GM19351 (cell line): ENCODE measurements around the gene RASSF6.
"Not testable (repeated sequence)": the region's sequence is repeated elsewhere in the genome, so short reads cannot be mapped to it uniquely, and the experiment has no call there.

ENCODE experiments used
- ATAC-seq: cut with Tn5 transposase; IDR thresholded peaks from one replicate; pipeline ENCODE4 v1.9.1; 2021; ENCODE audit warnings: mild to moderate bottlenecking, moderate library complexity; ENCODE audit not compliant: unreplicated experiment

Gene RASSF6

GRCh38 chr4:73613130-73613529 lies 7.1 kb downstream of the RASSF6 start:
- no peak for ATAC-seq

GRCh38 chr4:73612032-73612431 lies 8.2 kb downstream of the RASSF6 start:
- ATAC-seq = no peak

GRCh38 chr4:73609706-73610105 lies 10.5 kb downstream of the RASSF6 start:
- no peak for ATAC-seq

GRCh38 chr4:73608689-73609594 lies 11.3 kb downstream of the RASSF6 start:
- ATAC-seq = peak; percentile 23

GRCh38 chr4:73607375-73608033 lies 12.7 kb downstream of the RASSF6 start:
- no peak for ATAC-seq

GRCh38 chr4:73606465-73606974 lies 13.7 kb downstream of the RASSF6 start:
- ATAC-seq = peak; percentile 65

- ATAC-seq = no peak
Measured at GRCh38 chr4:73603854-73604584, 16.2 kb downstream of the RASSF6 start.

- peak; percentile 52 for ATAC-seq
Measured at GRCh38 chr4:73603271-73603710, 16.9 kb downstream of the RASSF6 start.

- ATAC-seq = no peak
Measured at GRCh38 chr4:73600954-73601353, 19.3 kb downstream of the RASSF6 start.

GRCh38 chr4:73599182-73599581 lies 21.1 kb downstream of the RASSF6 start:
- ATAC-seq = no peak

GRCh38 chr4:73597594-73597993 lies 22.6 kb downstream of the RASSF6 start:
- ATAC-seq = no peak

GRCh38 chr4:73597183-73597582 lies 23.1 kb downstream of the RASSF6 start:
- ATAC-seq = not testable (repeated sequence)

- no peak for ATAC-seq
Measured at GRCh38 chr4:73596001-73596400, 24.2 kb downstream of the RASSF6 start.

- ATAC-seq = no peak
Measured at GRCh38 chr4:73593631-73594241, 26.5 kb downstream of the RASSF6 start.

GRCh38 chr4:73589887-73590801 lies 30.1 kb downstream of the RASSF6 start:
- peak; percentile 93 for ATAC-seq

GRCh38 chr4:73589261-73589847 lies 30.9 kb downstream of the RASSF6 start:
- ATAC-seq = peak; percentile 15

GRCh38 chr4:73588613-73589012 lies 31.6 kb downstream of the RASSF6 start:
- no peak for ATAC-seq

GRCh38 chr4:73586666-73587065 lies 33.6 kb downstream of the RASSF6 start:
- ATAC-seq = no peak

- no peak for ATAC-seq
Measured at GRCh38 chr4:73586040-73586439, 34.2 kb downstream of the RASSF6 start.
